HG03575 (cell line): ENCODE data around the gene DNAI7.

Experiments used
- ATAC-seq: cut with Tn5 transposase; IDR thresholded peaks from one replicate; pipeline ENCODE4 v1.9.1; 2021; ENCODE audit not compliant: unreplicated experiment, insufficient number of reproducible peaks, low FRiP score; ENCODE audit errors: extremely low read depth

DNAI7 gene

GRCh38 chr12:25186788-25187402, 8.1 kb downstream of the DNAI7 start:
- peak; percentile 61 for ATAC-seq

- no peak for ATAC-seq
Measured at GRCh38 chr12:25186038-25186787, 8.7 kb downstream of the DNAI7 start.

GRCh38 chr12:25184132-25184531, 10.8 kb downstream of the DNAI7 start:
- no peak for ATAC-seq

- no peak for ATAC-seq
Measured at GRCh38 chr12:25182765-25183164, 12.2 kb downstream of the DNAI7 start.

GRCh38 chr12:25162866-25163265, 32.1 kb downstream of the DNAI7 start:
- no peak for ATAC-seq

GRCh38 chr12:25156061-25156460, 38.9 kb downstream of the DNAI7 start:
- ATAC-seq, result no peak

GRCh38 chr12:25155022-25155576, 39.9 kb downstream of the DNAI7 start:
- ATAC-seq, result no peak

- no peak for ATAC-seq
Measured at GRCh38 chr12:25152055-25152454, 42.9 kb downstream of the DNAI7 start.

- ATAC-seq, result no peak
Measured at GRCh38 chr12:25151476-25151875, 43.5 kb downstream of the DNAI7 start.

GRCh38 chr12:25146686-25147085, 48.3 kb downstream of the DNAI7 start:
- ATAC-seq, result no peak

- no peak for ATAC-seq
Measured at GRCh38 chr12:25135531-25136154, 59.3 kb downstream of the DNAI7 start.

GRCh38 chr12:25131270-25131669, 63.7 kb downstream of the DNAI7 start:
- ATAC-seq, result no peak

- ATAC-seq, result no peak
Measured at GRCh38 chr12:25130741-25131188, 64.2 kb downstream of the DNAI7 start.

- no peak for ATAC-seq
Measured at GRCh38 chr12:25126746-25127145, 68.2 kb downstream of the DNAI7 start.

GRCh38 chr12:25126101-25126500, 68.9 kb downstream of the DNAI7 start:
- ATAC-seq, result no peak

GRCh38 chr12:25124493-25124892, 70.5 kb downstream of the DNAI7 start:
- ATAC-seq, result no peak

GRCh38 chr12:25123126-25123525, 71.8 kb downstream of the DNAI7 start:
- ATAC-seq, result no peak

- no peak for ATAC-seq
Measured at GRCh38 chr12:25121916-25122315, 73.0 kb downstream of the DNAI7 start.

GRCh38 chr12:25121110-25121509, 73.8 kb downstream of the DNAI7 start:
- no peak for ATAC-seq

GRCh38 chr12:25119020-25119419, 75.9 kb downstream of the DNAI7 start:
- ATAC-seq, result no peak
